ENCODE results near the gene CDK9.
"Not testable (repeated sequence)": the region's sequence is repeated elsewhere in the genome, so short reads cannot be mapped to it uniquely, and the experiment has no call there.

- TF ChIP-seq CTCF (conservative IDR thresholded peaks at IDR 0.05; ENCODE audit: low read depth in 2 of 2); ETS1 (IDR thresholded peaks at IDR 0.05); EZH2 (IDR thresholded peaks at IDR 0.05; ENCODE audit: low read depth, unreplicated experiment); STAT1 (IDR thresholded peaks at IDR 0.05; ENCODE audit: unreplicated experiment); REST (IDR thresholded peaks at IDR 0.05; ENCODE audit: unreplicated experiment); POLR2AphosphoS5 (IDR thresholded peaks at IDR 0.05; ENCODE audit: low read depth); JUNB (IDR thresholded peaks at IDR 0.05; ENCODE audit: unreplicated experiment); CREB1 (CRISPR knock-in tag; IDR thresholded peaks at IDR 0.05; ENCODE audit: low read depth); EZH2phosphoT487 (IDR thresholded peaks at IDR 0.05; ENCODE audit: unreplicated experiment); ZNF331 (CRISPR knock-in tag; IDR thresholded peaks at IDR 0.05; ENCODE audit: low read depth): not testable (repeated sequence)
These were observed 4.9 kb upstream of the CDK9 start for GRCh38 chr9:127780909-127781308.
